ENCODE measurements around the gene KHDRBS2.
A peak's percentile ranks its signal among the peaks of the same experiment; 100 is the strongest.

KHDRBS2 gene

GRCh38 chr6:61886608-61887259, 399.3 kb downstream of the KHDRBS2 start:
- no peak overlapping the region for H3K4me2 ChIP-seq (ENCODE audit: low read length, poor library complexity, severe bottlenecking)
- no peak overlapping the region for H3K9ac ChIP-seq (ENCODE audit: low read length)
- WGBS: no CpG with 5 or more reads among the region's 1 CpG
- H3K4me1 ChIP-seq (ENCODE audit: control insufficient read depth, insufficient read depth, low read depth, low read length): no peaks in the 10 kb centered on the region
- H2BK15ac ChIP-seq (ENCODE audit: low read depth, poor library complexity, severe bottlenecking): no peak overlapping the region
- no peaks in the 10 kb centered on the region for H3K79me1 ChIP-seq (replicated peaks; ENCODE audit: low read length, poor library complexity, severe bottlenecking)
- no peak overlapping the region for H3K14ac ChIP-seq (ENCODE audit: low read length in 2 of 2)
- no peaks in the 10 kb centered on the region for H3K27me3 ChIP-seq (ENCODE audit: control insufficient read depth in 1 of 2, insufficient read depth in 1 of 2, low read length in 2 of 2)
- H4K91ac ChIP-seq (ENCODE audit: low read length): no peak overlapping the region
- no peak overlapping the region for H3K18ac ChIP-seq (ENCODE audit: low read depth in 1 of 2, low read length in 2 of 2)
- no peak overlapping the region for H2AK5ac ChIP-seq (ENCODE audit: low read length, severe bottlenecking)
- no peak overlapping the region for H3K27ac ChIP-seq (ENCODE audit: low read length, poor library complexity, severe bottlenecking)
- H2BK12ac ChIP-seq (ENCODE audit: low read length in 2 of 2): no peak overlapping the region
- no peaks in the 10 kb centered on the region for H3K9me3 ChIP-seq (ENCODE audit: control insufficient read depth, low read length)
- no peak overlapping the region for H4K8ac ChIP-seq (ENCODE audit: low read length)
- no peak overlapping the region for H2AFZ ChIP-seq (ENCODE audit: low read depth, low read length)
- no peak overlapping the region for H3K4me3 ChIP-seq (ENCODE audit: insufficient read depth in 1 of 2, low read depth in 1 of 2, low read length in 2 of 2)
- no peak overlapping the region for H2BK5ac ChIP-seq (ENCODE audit: low read depth, low read length, poor library complexity, severe bottlenecking)
- no peak overlapping the region for H2BK120ac ChIP-seq (ENCODE audit: low read depth, low read length)
- peak; percentile 48 for DNase-seq
- no peak overlapping the region for H3K23ac ChIP-seq (ENCODE audit: low read length in 2 of 2)
- H3K4ac ChIP-seq (ENCODE audit: low read depth in 1 of 2, low read length in 2 of 2): no peak overlapping the region
- H3K36me3 ChIP-seq (ENCODE audit: control insufficient read depth in 1 of 2, insufficient read depth in 2 of 2, low read depth in 1 of 2, low read length in 2 of 2): no peaks in the 10 kb centered on the region

GRCh38 chr6:61869632-61870400, 416.2 kb downstream of the KHDRBS2 start:
- Histone ChIP-seq H3K79me1 (replicated peaks; ENCODE audit: low read length, poor library complexity, severe bottlenecking) (no peaks in the 10 kb centered on the region), H3K9ac (ENCODE audit: low read length) (no peak overlapping the region), H2BK5ac (ENCODE audit: low read depth, low read length, poor library complexity, severe bottlenecking) (no peak overlapping the region), H3K14ac (ENCODE audit: low read length in 2 of 2) (no peak overlapping the region), H4K91ac (ENCODE audit: low read length) (no peak overlapping the region), H3K23ac (ENCODE audit: low read length in 2 of 2) (no peak overlapping the region), H4K8ac (ENCODE audit: low read length) (no peak overlapping the region), H3K4me1 (ENCODE audit: control insufficient read depth, insufficient read depth, low read depth, low read length) (no peaks in the 10 kb centered on the region), H2BK120ac (ENCODE audit: low read depth, low read length) (no peak overlapping the region), H3K9me3 (ENCODE audit: control insufficient read depth, low read length) (peaks cover 4% of the 10 kb centered on the region), H2AFZ (ENCODE audit: low read depth, low read length) (no peak overlapping the region), H3K4me2 (ENCODE audit: low read length, poor library complexity, severe bottlenecking) (no peak overlapping the region), H3K4ac (ENCODE audit: low read depth in 1 of 2, low read length in 2 of 2) (no peak overlapping the region), H3K36me3 (ENCODE audit: control insufficient read depth in 1 of 2, insufficient read depth in 2 of 2, low read depth in 1 of 2, low read length in 2 of 2) (no peaks in the 10 kb centered on the region), H3K4me3 (ENCODE audit: insufficient read depth in 1 of 2, low read depth in 1 of 2, low read length in 2 of 2) (no peak overlapping the region), H2BK15ac (ENCODE audit: low read depth, poor library complexity, severe bottlenecking) (no peak overlapping the region), H3K27me3 (ENCODE audit: control insufficient read depth in 1 of 2, insufficient read depth in 1 of 2, low read length in 2 of 2) (no peaks in the 10 kb centered on the region), H3K27ac (ENCODE audit: low read length, poor library complexity, severe bottlenecking) (no peak overlapping the region), H2AK5ac (ENCODE audit: low read length, severe bottlenecking) (no peak overlapping the region), H2BK12ac (ENCODE audit: low read length in 2 of 2) (no peak overlapping the region), H3K18ac (ENCODE audit: low read depth in 1 of 2, low read length in 2 of 2) (no peak overlapping the region)
- no peak for DNase-seq
- WGBS: 90% methylated on average over 15 of the region's 15 CpGs

GRCh38 chr6:61868507-61869080, 417.4 kb downstream of the KHDRBS2 start:
- no peak overlapping the region for H2BK120ac ChIP-seq (ENCODE audit: low read depth, low read length)
- no peaks in the 10 kb centered on the region for H3K4me1 ChIP-seq (ENCODE audit: control insufficient read depth, insufficient read depth, low read depth, low read length)
- H3K79me1 ChIP-seq (replicated peaks; ENCODE audit: low read length, poor library complexity, severe bottlenecking): no peaks in the 10 kb centered on the region
- no peak overlapping the region for H4K91ac ChIP-seq (ENCODE audit: low read length)
- WGBS: 81% methylated on average over 8 of the region's 8 CpGs
- no peak overlapping the region for H3K9ac ChIP-seq (ENCODE audit: low read length)
- no peak for DNase-seq
- H3K27ac ChIP-seq (ENCODE audit: low read length, poor library complexity, severe bottlenecking): no peak overlapping the region
- no peaks in the 10 kb centered on the region for H3K36me3 ChIP-seq (ENCODE audit: control insufficient read depth in 1 of 2, insufficient read depth in 2 of 2, low read depth in 1 of 2, low read length in 2 of 2)
- H2BK12ac ChIP-seq (ENCODE audit: low read length in 2 of 2): no peak overlapping the region
- no peak overlapping the region for H3K4ac ChIP-seq (ENCODE audit: low read depth in 1 of 2, low read length in 2 of 2)
- H3K27me3 ChIP-seq (ENCODE audit: control insufficient read depth in 1 of 2, insufficient read depth in 1 of 2, low read length in 2 of 2): no peaks in the 10 kb centered on the region
- H2AFZ ChIP-seq (ENCODE audit: low read depth, low read length): no peak overlapping the region
- peaks cover 8% of the 10 kb centered on the region for H3K9me3 ChIP-seq (ENCODE audit: control insufficient read depth, low read length)
- H4K8ac ChIP-seq (ENCODE audit: low read length): no peak overlapping the region
- no peak overlapping the region for H3K4me2 ChIP-seq (ENCODE audit: low read length, poor library complexity, severe bottlenecking)
- H2AK5ac ChIP-seq (ENCODE audit: low read length, severe bottlenecking): no peak overlapping the region
- H2BK15ac ChIP-seq (ENCODE audit: low read depth, poor library complexity, severe bottlenecking): no peak overlapping the region
- H3K4me3 ChIP-seq (ENCODE audit: insufficient read depth in 1 of 2, low read depth in 1 of 2, low read length in 2 of 2): no peak overlapping the region
- no peak overlapping the region for H3K18ac ChIP-seq (ENCODE audit: low read depth in 1 of 2, low read length in 2 of 2)
- H3K14ac ChIP-seq (ENCODE audit: low read length in 2 of 2): no peak overlapping the region
- no peak overlapping the region for H3K23ac ChIP-seq (ENCODE audit: low read length in 2 of 2)
- H2BK5ac ChIP-seq (ENCODE audit: low read depth, low read length, poor library complexity, severe bottlenecking): no peak overlapping the region

DNA sequence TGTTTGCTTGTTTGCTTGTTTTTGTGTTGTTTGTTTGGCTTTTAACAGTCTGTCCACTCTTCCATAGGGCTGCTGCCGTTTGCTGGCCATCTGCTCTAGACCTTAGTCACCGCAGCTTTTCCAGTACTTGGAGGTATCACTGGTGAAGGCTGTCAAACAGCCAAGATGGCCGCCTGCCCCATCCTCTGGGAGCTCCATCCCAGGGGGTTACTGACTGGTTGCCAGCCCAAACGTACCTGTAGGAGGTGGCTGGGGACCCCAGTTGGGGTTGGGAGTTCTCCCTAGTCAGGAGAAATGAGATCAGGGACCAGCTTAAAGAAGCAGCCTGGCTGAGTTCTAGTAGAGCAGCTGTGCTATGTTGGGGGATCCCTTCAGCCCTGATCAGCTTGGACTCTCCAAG, 418.4 kb downstream of the KHDRBS2 start:
- H3K27ac ChIP-seq (ENCODE audit: low read length, poor library complexity, severe bottlenecking): no peak overlapping the region
- H3K9ac ChIP-seq (ENCODE audit: low read length): no peak overlapping the region
- no peak overlapping the region for H2AK5ac ChIP-seq (ENCODE audit: low read length, severe bottlenecking)
- peaks cover 13% of the 10 kb centered on the region for H3K9me3 ChIP-seq (ENCODE audit: control insufficient read depth, low read length)
- H3K18ac ChIP-seq (ENCODE audit: low read depth in 1 of 2, low read length in 2 of 2): no peak overlapping the region
- no peaks in the 10 kb centered on the region for H3K36me3 ChIP-seq (ENCODE audit: control insufficient read depth in 1 of 2, insufficient read depth in 2 of 2, low read depth in 1 of 2, low read length in 2 of 2)
- H4K91ac ChIP-seq (ENCODE audit: low read length): no peak overlapping the region
- WGBS: 72% methylated on average over 4 of the region's 4 CpGs
- H2BK5ac ChIP-seq (ENCODE audit: low read depth, low read length, poor library complexity, severe bottlenecking): no peak overlapping the region
- H4K8ac ChIP-seq (ENCODE audit: low read length): no peak overlapping the region
- no peak overlapping the region for H3K23ac ChIP-seq (ENCODE audit: low read length in 2 of 2)
- no peak for DNase-seq
- H3K27me3 ChIP-seq (ENCODE audit: control insufficient read depth in 1 of 2, insufficient read depth in 1 of 2, low read length in 2 of 2): no peaks in the 10 kb centered on the region
- no peaks in the 10 kb centered on the region for H3K79me1 ChIP-seq (replicated peaks; ENCODE audit: low read length, poor library complexity, severe bottlenecking)
- H3K4me2 ChIP-seq (ENCODE audit: low read length, poor library complexity, severe bottlenecking): no peak overlapping the region
- no peak overlapping the region for H2AFZ ChIP-seq (ENCODE audit: low read depth, low read length)
- no peak overlapping the region for H2BK15ac ChIP-seq (ENCODE audit: low read depth, poor library complexity, severe bottlenecking)
- no peak overlapping the region for H3K14ac ChIP-seq (ENCODE audit: low read length in 2 of 2)
- H3K4me1 ChIP-seq (ENCODE audit: control insufficient read depth, insufficient read depth, low read depth, low read length): no peaks in the 10 kb centered on the region
- H2BK12ac ChIP-seq (ENCODE audit: low read length in 2 of 2): no peak overlapping the region
- H3K4ac ChIP-seq (ENCODE audit: low read depth in 1 of 2, low read length in 2 of 2): no peak overlapping the region
- H3K4me3 ChIP-seq (ENCODE audit: insufficient read depth in 1 of 2, low read depth in 1 of 2, low read length in 2 of 2): no peak overlapping the region
- no peak overlapping the region for H2BK120ac ChIP-seq (ENCODE audit: low read depth, low read length)

Data from mesenchymal stem cell (in vitro differentiated cells and primary cell).